GM18502 (cell line): Measurements from ENCODE around the gene NAPSA.
"Not testable (repeated sequence)": the region's sequence is repeated elsewhere in the genome, so short reads cannot be mapped to it uniquely, and the experiment has no call there.

ENCODE experiments used
- ATAC-seq: cut with Tn5 transposase; IDR thresholded peaks from one replicate; pipeline ENCODE4 v1.9.1; 2021; ENCODE audit warnings: mild to moderate bottlenecking; ENCODE audit not compliant: unreplicated experiment, poor library complexity

NAPSA gene

GRCh38 chr19:50332244-50333038, 33.0 kb downstream of the NAPSA start:
- ATAC-seq: no peak

DNA sequence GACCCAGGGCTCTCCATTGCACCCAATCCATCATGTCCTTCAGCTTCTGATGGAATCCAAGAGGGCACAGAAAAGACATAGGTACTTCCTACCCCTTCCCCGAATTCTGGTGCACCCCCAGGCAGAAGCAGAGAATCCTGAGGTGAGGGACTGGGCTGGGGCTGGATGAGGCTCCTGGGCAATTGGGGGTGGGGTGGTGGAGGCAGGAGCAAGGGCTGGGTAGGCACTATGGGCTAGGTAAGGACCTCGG, 33.5 kb downstream of the NAPSA start:
- ATAC-seq: no peak

DNA sequence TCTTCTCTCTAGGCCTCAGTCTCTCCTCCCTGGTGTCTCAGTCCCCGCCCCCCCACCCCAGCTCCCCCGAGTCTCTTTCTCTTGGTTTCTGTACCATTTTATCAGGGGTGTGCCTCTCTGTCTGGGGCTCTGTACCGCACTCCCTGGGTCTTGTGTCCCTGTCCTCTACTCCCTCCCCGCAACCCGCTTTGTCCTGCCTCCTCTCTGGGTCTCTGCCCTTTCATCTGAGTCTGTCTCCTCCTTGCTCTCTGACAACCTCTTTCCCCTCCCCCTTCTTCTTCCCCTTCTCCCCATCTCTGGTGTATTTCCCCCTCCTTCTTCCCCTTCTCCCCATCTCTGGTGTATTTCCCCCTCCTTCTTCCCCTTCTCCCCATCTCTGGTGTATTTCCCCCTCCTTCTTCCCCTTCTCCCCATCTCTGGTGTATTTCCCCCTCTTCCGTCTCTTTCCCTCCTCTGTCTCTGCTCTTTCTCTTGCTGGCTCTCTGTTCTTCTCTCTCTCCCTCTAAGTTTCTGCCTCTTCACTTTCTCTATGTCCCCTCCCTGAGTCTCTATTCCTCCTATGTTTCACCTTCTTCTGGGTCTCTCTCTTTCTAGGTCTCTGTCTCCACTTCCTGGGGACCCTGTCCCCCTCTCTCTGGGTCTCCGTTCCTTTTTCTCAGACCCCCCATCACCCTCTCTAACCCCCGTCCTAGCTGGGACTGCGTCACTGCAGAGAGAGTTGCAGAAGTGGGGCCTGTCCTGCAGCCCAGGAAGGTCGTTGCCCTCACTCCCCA, 34.0 kb downstream of the NAPSA start:
- no peak for ATAC-seq

GRCh38 chr19:50330365-50331078, 34.9 kb downstream of the NAPSA start:
- no peak for ATAC-seq

- not testable (repeated sequence) for ATAC-seq
These were observed 35.5 kb downstream of the NAPSA start for GRCh38 chr19:50329926-50330294.

GRCh38 chr19:50329146-50329925, 36.1 kb downstream of the NAPSA start, which contains the start of gene KCNC3:
Gene KCNC3, minus strand, starts transcription at chr19:50329377. Its CDS starts 295 bp downstream, at chr19:50329082.
- ATAC-seq: peak; percentile 56

DNA sequence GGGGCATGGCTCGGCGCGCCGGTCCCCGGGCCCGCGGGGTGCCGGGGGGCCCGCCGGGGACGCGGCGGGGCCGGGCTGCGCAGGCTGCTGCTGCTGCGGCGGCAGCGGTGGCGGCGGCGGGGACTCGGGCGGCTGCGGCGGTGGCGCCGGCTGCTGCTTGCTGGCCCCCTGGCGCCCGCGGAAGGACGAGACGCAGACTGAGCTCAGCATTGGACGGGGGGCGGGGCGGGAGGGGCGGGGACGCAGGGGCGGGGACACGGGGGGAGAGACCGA, 36.6 kb downstream of the NAPSA start:
- no peak for ATAC-seq

DNA sequence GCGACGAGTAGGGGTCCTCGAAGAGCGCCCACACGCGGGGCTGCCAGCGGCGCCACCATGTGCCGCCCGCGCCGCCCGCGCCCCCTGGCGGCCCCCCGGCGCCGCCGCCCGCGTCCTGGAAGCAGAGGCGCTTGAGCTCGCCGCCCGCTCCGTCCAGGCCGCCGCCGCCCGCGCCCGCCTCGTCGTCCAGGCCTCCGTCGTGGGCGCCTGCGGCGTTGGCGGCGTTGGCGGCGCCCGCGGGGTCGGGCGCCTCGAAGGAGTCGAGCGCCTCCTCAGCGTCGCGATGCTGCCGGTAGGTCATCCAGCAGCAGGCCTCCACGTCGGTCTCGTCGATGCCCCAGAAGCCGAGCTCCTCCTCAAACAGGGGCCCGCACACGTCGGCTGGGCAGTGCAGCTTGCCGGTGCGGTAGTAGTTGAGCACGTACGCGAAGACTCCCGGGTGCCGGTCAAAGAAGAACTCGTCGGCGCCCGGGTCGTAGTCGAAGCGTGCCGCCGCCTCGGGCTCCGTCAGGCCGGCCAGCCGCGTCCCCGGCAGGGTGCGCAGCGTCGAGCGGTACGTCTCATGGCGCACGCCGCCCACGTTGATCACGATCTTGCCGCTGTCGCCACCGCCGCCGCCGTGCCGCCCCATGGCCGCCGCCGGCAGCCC, 37.1 kb downstream of the NAPSA start:
- peak; percentile 0 for ATAC-seq

DNA sequence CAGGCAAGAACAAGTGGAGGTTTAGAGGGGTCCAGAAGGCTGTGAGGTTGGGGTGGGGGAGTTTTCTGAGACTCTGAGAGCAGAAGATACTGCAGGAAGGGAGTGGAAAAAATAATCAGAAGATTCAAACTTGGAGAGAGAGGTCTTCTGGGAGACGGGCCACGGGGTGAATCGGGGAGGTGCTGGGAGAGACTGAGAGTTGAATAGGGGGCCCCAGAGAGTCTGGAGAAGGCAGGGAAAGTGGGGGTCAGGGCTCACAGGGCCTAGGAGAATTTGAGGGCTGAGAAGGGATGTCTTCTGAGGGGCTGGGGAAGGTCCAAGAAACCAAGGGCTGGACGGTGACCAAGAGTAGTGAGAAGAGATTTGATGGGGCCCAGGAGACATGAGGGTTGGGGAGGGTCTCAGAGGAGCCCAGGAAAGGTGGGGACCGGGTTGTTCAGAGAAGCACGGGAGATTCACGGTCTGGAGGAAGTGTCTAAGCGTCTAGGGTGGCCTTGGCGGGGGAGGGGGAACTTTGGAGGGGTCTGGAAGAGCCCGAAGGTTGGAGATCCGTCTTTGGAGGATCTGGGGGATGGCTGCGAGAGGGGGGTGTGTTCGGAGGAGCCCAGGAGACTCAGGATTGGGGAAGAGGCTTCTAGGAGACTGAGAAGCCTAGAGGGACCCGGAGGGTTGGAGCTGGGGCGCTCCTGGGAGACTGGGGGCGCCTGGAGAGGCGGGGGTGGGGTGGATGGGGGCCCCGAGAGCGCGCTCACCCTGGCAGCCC, 37.8 kb downstream of the NAPSA start:
- no peak for ATAC-seq

- ATAC-seq: no peak
These were observed 38.4 kb downstream of the NAPSA start for GRCh38 chr19:50327013-50327412.

- ATAC-seq: no peak
These were observed 39.3 kb downstream of the NAPSA start for GRCh38 chr19:50326101-50326664.

DNA sequence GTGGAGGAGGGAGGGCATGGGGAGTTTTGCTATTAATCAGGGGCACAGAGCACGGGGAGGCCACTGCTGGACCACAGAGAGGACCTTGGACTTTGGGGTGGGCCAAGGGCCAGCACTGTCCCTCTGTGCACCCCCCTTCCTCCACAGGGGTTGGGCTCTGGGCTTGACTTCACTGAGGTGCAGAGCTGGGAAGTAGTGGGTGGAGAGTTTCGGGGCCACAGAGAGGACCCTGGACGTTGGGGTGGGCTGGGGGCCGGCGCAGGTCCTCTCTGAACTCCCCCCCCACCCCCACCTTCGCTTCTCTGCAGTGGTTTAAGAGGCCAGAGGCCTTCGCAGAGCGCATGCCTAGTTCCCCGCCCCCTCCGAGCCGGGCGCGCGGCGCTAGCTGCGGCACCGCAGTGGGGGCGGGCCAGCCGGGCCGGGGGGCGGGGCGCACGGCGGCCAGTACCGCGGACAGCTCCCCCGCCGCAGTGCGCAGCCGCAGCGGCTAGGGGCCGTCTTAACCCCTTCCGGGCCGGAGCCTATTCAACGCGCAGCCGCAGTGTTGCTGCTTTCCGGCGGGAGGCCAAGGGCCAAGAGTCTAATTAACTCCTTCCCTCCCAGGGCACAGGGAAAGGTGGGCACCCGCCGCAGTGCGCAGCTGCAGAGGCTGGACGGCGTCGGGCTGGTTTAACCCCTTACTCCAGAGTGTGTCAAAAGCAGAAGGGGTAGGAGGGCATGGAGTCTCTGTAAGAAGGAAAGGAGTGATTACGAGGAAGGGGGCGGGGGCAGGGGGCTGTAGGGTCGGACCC, 39.9 kb downstream of the NAPSA start:
- no peak for ATAC-seq

- no peak for ATAC-seq
These were observed 41.1 kb downstream of the NAPSA start for GRCh38 chr19:50324331-50324730.

DNA sequence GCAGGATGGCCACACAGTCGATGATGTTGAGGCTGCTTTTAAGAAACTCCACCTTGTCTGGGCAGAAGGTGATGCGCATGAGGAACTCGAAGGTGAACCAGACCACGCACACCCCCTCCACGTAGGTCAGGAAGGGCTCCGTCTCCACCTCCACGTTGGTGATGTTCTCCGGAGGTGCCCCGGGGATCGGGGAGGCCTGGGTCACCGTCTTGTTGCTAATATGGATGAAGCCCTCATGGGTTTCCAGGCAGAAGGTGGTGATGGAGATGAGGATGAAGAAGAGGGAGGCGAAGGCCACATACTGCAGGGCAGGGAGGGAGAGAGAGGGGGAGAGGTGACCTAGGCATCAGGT, 41.7 kb downstream of the NAPSA start:
- ATAC-seq: no peak

GRCh38 chr19:50322931-50323781, 42.3 kb downstream of the NAPSA start:
- ATAC-seq: no peak

DNA sequence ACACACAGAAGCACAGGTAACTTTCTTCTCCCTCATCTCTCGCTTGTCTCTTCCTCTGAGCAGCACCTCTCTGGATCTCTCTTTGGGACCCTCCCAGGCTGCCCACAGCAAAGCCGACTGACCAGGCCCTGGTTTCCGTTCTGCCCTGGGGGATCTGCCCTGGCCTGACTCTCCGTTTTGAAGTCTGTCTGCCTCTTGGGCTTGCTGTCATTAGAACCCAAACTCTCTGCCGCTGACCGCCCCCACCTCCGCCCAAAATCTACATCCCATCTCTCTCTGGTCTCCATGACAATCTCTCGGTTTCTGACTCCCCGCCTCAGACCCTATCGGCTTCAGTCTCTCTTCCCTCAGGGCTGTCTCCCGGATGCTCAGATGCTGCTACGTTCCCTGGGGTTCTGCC, 43.2 kb downstream of the NAPSA start:
- ATAC-seq: no peak

GRCh38 chr19:50321831-50322230, 43.6 kb downstream of the NAPSA start:
- no peak for ATAC-seq

DNA sequence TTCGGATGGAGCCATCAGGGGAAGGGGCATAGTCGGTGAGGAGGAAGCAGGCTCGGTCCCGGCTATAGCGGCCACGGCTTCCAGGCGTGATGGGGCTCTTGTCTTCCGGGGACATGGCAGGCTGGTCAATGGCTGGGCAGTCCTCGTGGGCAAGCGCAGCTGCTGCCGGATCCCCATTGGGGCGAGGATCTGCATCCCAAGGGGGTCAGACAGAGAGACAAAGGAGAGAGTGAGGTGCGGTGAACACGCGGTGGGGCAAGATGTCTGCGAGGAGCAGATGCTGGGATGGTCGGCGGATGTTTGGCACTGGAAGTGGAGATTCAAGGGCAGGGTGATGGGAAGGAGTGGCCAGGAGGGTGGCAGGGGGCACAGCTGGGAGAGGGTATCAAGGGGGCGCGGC, 44.8 kb downstream of the NAPSA start:
- no peak for ATAC-seq
